B cell (primary cell): ENCODE results near the gene MFF. TPM values are rescaled to one million over a fixed set of nuclear protein-coding genes. Genes with fewer than 3 reads are reported as not detected.

Source experiments
- ATAC-seq: fragments of 200-7000 bp; cut with Tn5 transposase; one replicate; pipeline ENCODE4 v1.10.0; 2021; ENCODE audit warnings: low read depth, mild to moderate bottlenecking, moderate number of reproducible peaks, moderate library complexity
- CTCF ChIA-PET: fragments of 350-600 bp; sonication (Branson Sonifier 250); formaldehyde crosslinking; loops from one replicate; lab custom pipeline; 2021; ENCODE audit warnings: antibody characterized with exemption, inconsistent platforms; lab: Charles Lee
- POLR2A ChIA-PET: fragments of 350-600 bp; sonication (Branson Sonifier 250); formaldehyde crosslinking; loops from one replicate; lab custom pipeline; 2021; ENCODE audit warnings: antibody characterized with exemption; lab: Charles Lee
- DNase-seq: peaks from one replicate; pipeline ENCODE4 v3.0.0; 2013
- H2AFZ ChIP-seq: 2 replicates; pipeline ENCODE4 v1.6.1; 2012; ENCODE audit warnings: mild to moderate bottlenecking, low read depth, low read length; ENCODE audit not compliant: insufficient read depth, poor library complexity, severe bottlenecking
- H3K27ac ChIP-seq, 2 donors: 1 replicate in 1 of 2; 2 replicates in 1 of 2; pipeline ENCODE4 v1.5.1; 2012 to 2013; ENCODE audit warnings: low read length in 2 of 2, mild to moderate bottlenecking in 2 of 2, moderate library complexity in 1 of 2
- H3K27me3 ChIP-seq, 4 experiments: fragments of 200-600 bp in 1 of 4; sonication (generic) in 1 of 4; replicated peaks in 1 of 4; 1 replicate in 2 of 4; 2 replicates in 2 of 4; pipeline versions ENCODE4 v1.6.1 to v1.7.0; 2013 to 2016; ENCODE audit warnings: low read length in 3 of 4, mild to moderate bottlenecking in 2 of 4, mixed read lengths in 1 of 4, moderate library complexity in 1 of 4; ENCODE audit not compliant: insufficient read depth in 4 of 4, control insufficient read depth in 3 of 4; ENCODE audit errors: control extremely low read depth in 1 of 4
- H3K36me3 ChIP-seq, 2 experiments: replicated peaks in 1 of 2; 1 replicate in 1 of 2; 2 replicates in 1 of 2; pipeline versions ENCODE4 v1.6.1 to v1.7.1; 2013; ENCODE audit warnings: low read length in 1 of 2; ENCODE audit not compliant: insufficient read depth in 2 of 2, control insufficient read depth in 1 of 2; ENCODE audit errors: control extremely low read depth in 1 of 2, extremely low read depth in 1 of 2
- H3K4me1 ChIP-seq, 2 donors: fragments of 200-600 bp in 1 of 2; sonication (generic) in 1 of 2; 1 replicate in 1 of 2; 2 replicates in 1 of 2; pipeline versions ENCODE4 v1.5.1 to v1.6.1; 2013 to 2017; ENCODE audit warnings: low read length in 2 of 2; ENCODE audit not compliant: control insufficient read depth in 2 of 2, insufficient read depth in 2 of 2
- H3K4me2 ChIP-seq: replicated peaks from 2 replicates; pipeline ENCODE3; 2012; ENCODE audit warnings: mild to moderate bottlenecking, low read depth, low read length; ENCODE audit not compliant: poor library complexity, severe bottlenecking
- H3K4me3 ChIP-seq, 5 experiments: fragments of 200-600 bp in 1 of 5; sonication (generic) in 1 of 5; 1 replicate in 3 of 5; 2 replicates in 2 of 5; pipeline versions ENCODE4 v1.5.1 to v1.7.0; 2011 to 2016; ENCODE audit warnings: low read length in 4 of 5, mild to moderate bottlenecking in 4 of 5, low read depth in 2 of 5, control low read depth in 1 of 5, moderate library complexity in 1 of 5; ENCODE audit not compliant: insufficient read depth in 1 of 5; ENCODE audit errors: control extremely low read depth in 1 of 5, extremely low read depth in 1 of 5
- H3K79me2 ChIP-seq: fragments of 200-600 bp; sonication (generic); one replicate; pipeline ENCODE4 v1.6.0; 2016; ENCODE audit warnings: low read length; ENCODE audit not compliant: control insufficient read depth, insufficient read depth
- H3K9ac ChIP-seq: fragments of 200-600 bp; sonication (generic); 2 replicates; pipeline ENCODE4 v1.6.1; 2017; ENCODE audit warnings: mild to moderate bottlenecking, low read length, moderate library complexity
- H3K9me3 ChIP-seq, 3 donors: one replicate each; pipeline versions ENCODE4 v1.6.1 to v1.7.1; 2013; ENCODE audit warnings: low read length in 2 of 3; ENCODE audit not compliant: control insufficient read depth in 2 of 3, insufficient read depth in 1 of 3; ENCODE audit errors: control extremely low read depth in 1 of 3
- H4K20me1 ChIP-seq: 2 replicates; pipeline ENCODE4 v1.6.0; 2012; ENCODE audit warnings: mild to moderate bottlenecking, low read length; ENCODE audit not compliant: insufficient read depth, control insufficient read depth, poor library complexity, severe bottlenecking
- H3K27ac Mint-ChIP-seq: one replicate; pipeline ENCODE4 v1.8.0; 2021; ENCODE audit warnings: mixed read lengths
- H3K27me3 Mint-ChIP-seq: one replicate; pipeline ENCODE4 v1.8.0; 2021; ENCODE audit warnings: mixed read lengths
- H3K4me1 Mint-ChIP-seq: one replicate; pipeline ENCODE4 v1.8.0; 2021; ENCODE audit warnings: mixed read lengths
- H3K4me3 Mint-ChIP-seq: one replicate; pipeline ENCODE4 v1.8.0; 2021; ENCODE audit warnings: mixed read lengths
- H3K9me3 Mint-ChIP-seq: one replicate; pipeline ENCODE4 v1.8.0; 2022; ENCODE audit warnings: mixed read lengths; ENCODE audit not compliant: insufficient read depth
- EZH2 ChIP-seq: IDR thresholded peaks from 2 replicates; pipeline ENCODE4 v1.6.1; 2012; ENCODE audit warnings: borderline replicate concordance, low read depth, mild to moderate bottlenecking, moderate library complexity, low read length; ENCODE audit not compliant: insufficient read depth, poor library complexity, severe bottlenecking
- WGBS: methylation state at CpG from one replicate; pipeline ENCODE4 v1.1.5; 2013; ENCODE audit warnings: missing lambda C conversion rate; ENCODE audit not compliant: insufficient coverage; 5-methylcytosine and 5-hydroxymethylcytosine counted together
- intact Hi-C: fragments of 100-400 bp; cut with micrococcal nuclease; formaldehyde crosslinking; loops from one replicate; pipeline ENCODE4 v1.10.0; 2022
- polyA plus RNA-seq: library from polyadenylated mRNA; depleted of rRNA; stranded (reverse); fragments of >200 nt; gene quantifications from 2 replicates; pipeline ENCODE4 v1.2.3, GENCODE V29; 2012
- total RNA-seq, 2 donors: library from RNA; stranded (reverse); fragments of 120-200 nt in 1 of 2; gene quantifications; 1 replicate in 1 of 2; 2 replicates in 1 of 2; pipeline versions ENCODE4 v1.2.3 to v1.2.4, GENCODE V29; 2013 to 2022
- TF ChIP-seq, protein P1 (sequence below): fragments of 200-600 bp; IDR thresholded peaks from one replicate; pipeline ENCODE4 v1.8.0; 2022; ENCODE audit warnings: antibody characterized with exemption, mild to moderate bottlenecking

The MFF gene
- total and polyA plus RNA-seq, 2 donors (not counting 1 experiment from before 2014, with no cell fraction given) = 55.0 to 70.4 TPM

DNA sequence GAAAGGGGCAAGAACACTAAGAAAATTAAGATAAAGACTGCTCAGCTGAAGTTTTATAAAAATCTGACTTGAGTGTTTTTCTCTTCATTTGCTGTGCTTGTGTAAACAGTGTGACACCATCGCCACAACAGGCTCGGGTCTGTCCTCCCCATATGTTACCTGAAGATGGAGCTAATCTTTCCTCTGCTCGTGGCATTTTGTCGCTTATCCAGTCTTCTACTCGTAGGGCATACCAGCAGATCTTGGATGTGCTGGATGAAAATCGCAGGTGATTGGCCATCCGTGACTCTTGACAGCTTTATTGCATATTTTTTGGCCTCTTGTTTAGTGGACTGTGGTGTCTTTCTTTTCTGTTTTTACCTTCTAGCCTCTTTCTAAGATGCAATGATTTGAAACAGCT, 22.1 kb downstream of the MFF start:
- Mint-ChIP-seq H3K9me3 (no peaks in the 10 kb centered on the region), H3K4me1 (no peaks in the 10 kb centered on the region), H3K27ac (no peak overlapping the region), H3K27me3 (no peaks in the 10 kb centered on the region), H3K4me3 (no peak overlapping the region)
- Histone ChIP-seq H3K4me2 (no peak overlapping the region), H3K27me3 (no peaks in the 10 kb centered on the region), H3K9ac (no peak overlapping the region), H3K4me1 (no peaks in the 10 kb centered on the region), H3K79me2 (no peaks in the 10 kb centered on the region), H3K36me3 (peaks cover 8 to 31% of the 10 kb centered on the region in 2 experiments), H4K20me1 (no peaks in the 10 kb centered on the region), H3K4me3 (no peak overlapping the region), H3K9me3 (no peaks in the 10 kb centered on the region), H3K27ac (no peak overlapping the region), H2AFZ (no peak overlapping the region)
- no peak for ATAC-seq
- intact Hi-C loops = no loop called here
- WGBS = 81% methylated on average over 5 of the region's 7 CpGs
- POLR2A ChIA-PET = no interaction called here
- CTCF ChIA-PET = interaction anchor here (2.6 kb wide), 1 partner anchor 15 kb away, joined by 8 read pairs; no protein-coding TSS in a partner anchor
- DNase-seq = no peak
- TF ChIP-seq, protein P1, sequence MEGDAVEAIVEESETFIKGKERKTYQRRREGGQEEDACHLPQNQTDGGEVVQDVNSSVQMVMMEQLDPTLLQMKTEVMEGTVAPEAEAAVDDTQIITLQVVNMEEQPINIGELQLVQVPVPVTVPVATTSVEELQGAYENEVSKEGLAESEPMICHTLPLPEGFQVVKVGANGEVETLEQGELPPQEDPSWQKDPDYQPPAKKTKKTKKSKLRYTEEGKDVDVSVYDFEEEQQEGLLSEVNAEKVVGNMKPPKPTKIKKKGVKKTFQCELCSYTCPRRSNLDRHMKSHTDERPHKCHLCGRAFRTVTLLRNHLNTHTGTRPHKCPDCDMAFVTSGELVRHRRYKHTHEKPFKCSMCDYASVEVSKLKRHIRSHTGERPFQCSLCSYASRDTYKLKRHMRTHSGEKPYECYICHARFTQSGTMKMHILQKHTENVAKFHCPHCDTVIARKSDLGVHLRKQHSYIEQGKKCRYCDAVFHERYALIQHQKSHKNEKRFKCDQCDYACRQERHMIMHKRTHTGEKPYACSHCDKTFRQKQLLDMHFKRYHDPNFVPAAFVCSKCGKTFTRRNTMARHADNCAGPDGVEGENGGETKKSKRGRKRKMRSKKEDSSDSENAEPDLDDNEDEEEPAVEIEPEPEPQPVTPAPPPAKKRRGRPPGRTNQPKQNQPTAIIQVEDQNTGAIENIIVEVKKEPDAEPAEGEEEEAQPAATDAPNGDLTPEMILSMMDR = no peak
- TF ChIP-seq EZH2 = no peak

DNA sequence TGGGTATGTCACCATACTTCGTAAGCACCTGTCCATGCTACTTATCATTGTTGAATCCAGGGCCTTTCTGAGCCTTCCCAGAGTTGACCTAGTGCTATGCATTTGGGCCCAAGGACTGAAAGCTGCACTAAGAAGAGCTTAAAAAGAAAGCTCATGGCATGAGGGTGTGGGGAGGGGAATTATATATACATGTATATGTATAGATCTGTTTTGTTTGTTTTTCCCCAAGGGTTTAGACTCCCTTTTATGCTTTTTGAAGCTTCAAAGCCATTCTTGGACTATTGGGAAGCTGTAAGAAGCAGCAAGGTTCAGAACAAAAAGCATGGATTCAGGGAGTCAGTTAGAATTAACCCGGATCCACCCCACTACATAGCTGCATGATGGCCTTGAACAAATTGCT, 23.3 kb downstream of the MFF start:
- TF ChIP-seq, protein P1 = no peak
- no peak for TF ChIP-seq EZH2
- no peaks in the 10 kb centered on the region for H3K9me3 Mint-ChIP-seq
- H3K27me3 Mint-ChIP-seq = no peaks in the 10 kb centered on the region
- Histone ChIP-seq H3K79me2 (no peaks in the 10 kb centered on the region), H3K27me3 (no peaks in the 10 kb centered on the region), H3K9me3 (no peaks in the 10 kb centered on the region), H3K36me3 (peaks cover 11 to 21% of the 10 kb centered on the region in 2 experiments), H3K4me2 (no peak overlapping the region), H3K4me3 (no peak overlapping the region), H3K4me1 (no peaks in the 10 kb centered on the region), H2AFZ (no peak overlapping the region), H4K20me1 (no peaks in the 10 kb centered on the region), H3K27ac (no peak overlapping the region), H3K9ac (no peak overlapping the region)
- no peaks in the 10 kb centered on the region for H3K4me1 Mint-ChIP-seq
- CTCF ChIA-PET = interaction anchor here (1.2 to 2.6 kb wide), 3 partner anchors 14 to 310 kb away, joined by 3 to 8 read pairs (median 3); no protein-coding TSS in a partner anchor
- H3K27ac Mint-ChIP-seq = no peak overlapping the region
- 100% methylated on average over 1 of the region's 2 CpGs for WGBS
- DNase-seq (no peak), ATAC-seq (no peak)
- H3K4me3 Mint-ChIP-seq = no peak overlapping the region
- intact Hi-C loops = no loop called here
- POLR2A ChIA-PET = no interaction called here
